HG03342 (cell line): Measurements from ENCODE around the gene COG7.

Source experiments
- ATAC-seq: cut with Tn5 transposase; IDR thresholded peaks from one replicate; pipeline ENCODE4 v1.9.1; 2021; ENCODE audit warnings: mild to moderate bottlenecking, moderate library complexity; ENCODE audit not compliant: unreplicated experiment

The COG7 gene

GRCh38 chr16:23365602-23366240 is 87.3 kb downstream of the COG7 start:
- no peak for ATAC-seq

GRCh38 chr16:23362460-23363317 is 90.3 kb downstream of the COG7 start:
- no peak for ATAC-seq

GRCh38 chr16:23359092-23359760 is 93.8 kb downstream of the COG7 start:
- no peak for ATAC-seq

- ATAC-seq, result no peak
These were observed 95.2 kb downstream of the COG7 start for GRCh38 chr16:23357761-23358290.

- ATAC-seq, result no peak
These were observed 96.0 kb downstream of the COG7 start for GRCh38 chr16:23356941-23357340.

GRCh38 chr16:23355106-23355670 is 97.8 kb downstream of the COG7 start:
- no peak for ATAC-seq

GRCh38 chr16:23354246-23354645 is 98.7 kb downstream of the COG7 start:
- ATAC-seq, result no peak

- ATAC-seq, result no peak
These were observed 99.5 kb downstream of the COG7 start for GRCh38 chr16:23353440-23353839.

- no peak for ATAC-seq
These were observed 101.6 kb downstream of the COG7 start for GRCh38 chr16:23351360-23351759.

GRCh38 chr16:23348579-23349469 is 104.2 kb downstream of the COG7 start:
- ATAC-seq, result no peak

- ATAC-seq, result no peak
These were observed 107.8 kb downstream of the COG7 start for GRCh38 chr16:23345237-23345636.

GRCh38 chr16:23343643-23344612 is 109.1 kb downstream of the COG7 start:
- no peak for ATAC-seq

GRCh38 chr16:23342083-23342640 is 110.8 kb downstream of the COG7 start:
- no peak for ATAC-seq

- no peak for ATAC-seq
These were observed 113.2 kb downstream of the COG7 start for GRCh38 chr16:23339787-23340186.
